Epidermal melanocyte (primary cell): Measurements from ENCODE around the gene CRYAA.
"Not testable (repeated sequence)": the region's sequence is repeated elsewhere in the genome, so short reads cannot be mapped to it uniquely, and the experiment has no call there.

Source experiments
- DNase-seq: peaks from one replicate; pipeline ENCODE4 v3.0.0; 2011; ENCODE audit warnings: low spot score; ENCODE audit not compliant: insufficient read length

The CRYAA gene, protein sequence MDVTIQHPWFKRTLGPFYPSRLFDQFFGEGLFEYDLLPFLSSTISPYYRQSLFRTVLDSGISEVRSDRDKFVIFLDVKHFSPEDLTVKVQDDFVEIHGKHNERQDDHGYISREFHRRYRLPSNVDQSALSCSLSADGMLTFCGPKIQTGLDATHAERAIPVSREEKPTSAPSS

DNA sequence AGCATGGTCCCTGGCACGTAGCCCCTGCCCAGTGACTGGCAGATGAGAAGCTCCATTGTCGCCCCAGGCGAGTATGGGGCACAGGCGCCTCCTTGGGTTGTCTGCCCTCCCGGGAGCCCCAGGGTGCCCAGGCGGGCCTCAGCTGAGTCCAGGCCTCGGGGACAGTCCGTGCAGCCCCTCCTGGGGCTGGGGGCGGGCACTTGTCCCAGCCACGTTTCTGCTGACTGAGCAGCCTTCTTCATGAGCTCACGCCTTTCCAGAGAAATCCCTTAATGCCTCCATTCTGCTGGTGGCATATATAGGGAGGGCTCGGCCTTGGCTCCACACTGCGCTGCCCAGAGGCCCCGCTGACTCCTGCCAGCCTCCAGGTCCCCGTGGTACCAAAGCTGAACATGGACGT lies at the start of gene CRYAA:
Gene CRYAA (plus strand): TSS at position 301 of the 400 bp plus-strand sequence. CDS start 92 bp downstream, at position 393.
- not testable (repeated sequence) for DNase-seq

DNA sequence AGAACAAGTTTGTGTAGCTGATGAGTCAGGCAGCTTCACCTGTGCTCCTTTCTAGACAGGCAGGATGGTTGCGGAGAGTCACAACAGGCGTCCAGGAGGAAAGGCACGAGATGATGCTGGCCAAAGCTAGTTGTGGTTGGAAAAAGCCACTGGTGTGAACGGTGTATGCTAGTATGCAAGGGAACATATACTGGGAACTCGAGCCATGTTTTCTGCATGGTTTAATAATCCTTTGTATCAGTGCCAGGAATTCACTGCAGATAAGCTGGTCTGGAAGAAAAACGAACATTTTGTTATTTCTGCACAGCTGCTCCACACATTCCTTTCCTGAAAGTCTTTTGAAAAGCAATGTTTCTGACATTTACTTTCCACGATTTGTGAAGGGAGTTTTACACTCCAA lies 38.7 kb upstream of the CRYAA start:
- DNase-seq: not testable (repeated sequence)

DNA sequence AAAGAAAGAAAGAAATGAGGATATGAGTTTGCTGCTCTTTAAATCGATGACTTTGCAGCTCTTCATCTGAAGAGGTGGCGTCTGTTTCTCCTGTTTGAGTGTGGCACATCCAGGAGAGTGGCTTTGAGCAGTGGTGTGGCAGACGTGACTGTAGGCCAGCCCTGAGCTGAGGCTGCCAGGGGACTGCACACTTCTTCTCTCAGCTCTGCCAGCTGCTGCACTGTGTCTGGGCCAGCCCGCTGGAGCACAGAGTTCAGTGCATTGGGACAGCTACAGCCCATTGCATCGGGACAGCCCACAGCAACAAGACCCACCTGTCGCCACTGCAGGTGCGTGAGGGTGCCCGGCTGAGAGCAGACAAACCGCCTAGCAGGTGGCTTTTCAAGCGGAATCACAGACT lies 34.3 kb upstream of the CRYAA start:
- not testable (repeated sequence) for DNase-seq

DNA sequence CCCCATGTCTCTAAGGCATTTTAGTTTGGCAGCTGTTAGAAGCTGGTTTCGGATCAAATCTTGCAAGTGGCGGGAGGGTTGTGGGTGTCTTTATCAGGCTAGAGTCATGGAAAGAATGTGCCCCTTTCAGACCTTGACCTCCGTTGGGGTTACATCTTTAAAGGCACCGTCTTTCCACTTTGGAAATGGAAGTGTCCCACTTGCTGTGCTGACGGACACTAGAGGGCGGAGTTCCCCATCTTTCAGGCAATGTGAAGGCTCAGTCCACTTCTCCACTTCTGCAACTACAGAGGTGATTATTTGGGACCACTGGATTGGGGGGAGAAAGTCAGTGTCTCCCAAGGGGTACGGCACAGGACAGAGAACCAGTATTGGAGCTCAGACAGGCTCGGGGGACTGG lies 29.9 kb upstream of the CRYAA start:
- DNase-seq: not testable (repeated sequence)

DNA sequence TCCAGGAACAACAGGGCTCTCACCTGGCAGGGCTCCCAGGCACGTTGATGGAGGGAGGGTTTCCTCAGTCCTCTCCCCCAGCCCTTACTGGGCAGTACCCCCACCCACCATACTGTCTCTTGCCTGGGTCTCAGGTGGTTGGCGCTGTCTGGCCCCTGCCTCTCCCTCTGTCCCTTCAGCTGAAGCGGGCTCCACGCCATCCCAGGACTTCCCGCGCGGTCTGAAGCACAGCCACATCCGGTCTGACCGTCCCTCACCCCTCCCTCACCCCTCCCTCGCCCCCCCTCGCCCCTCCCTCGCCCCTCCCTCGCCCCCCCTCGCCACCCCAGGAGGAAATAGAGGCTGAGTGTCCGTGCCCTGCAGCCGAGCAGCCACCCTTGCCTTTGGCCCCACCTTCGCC lies 27.4 kb upstream of the CRYAA start:
- DNase-seq: not testable (repeated sequence)

DNA sequence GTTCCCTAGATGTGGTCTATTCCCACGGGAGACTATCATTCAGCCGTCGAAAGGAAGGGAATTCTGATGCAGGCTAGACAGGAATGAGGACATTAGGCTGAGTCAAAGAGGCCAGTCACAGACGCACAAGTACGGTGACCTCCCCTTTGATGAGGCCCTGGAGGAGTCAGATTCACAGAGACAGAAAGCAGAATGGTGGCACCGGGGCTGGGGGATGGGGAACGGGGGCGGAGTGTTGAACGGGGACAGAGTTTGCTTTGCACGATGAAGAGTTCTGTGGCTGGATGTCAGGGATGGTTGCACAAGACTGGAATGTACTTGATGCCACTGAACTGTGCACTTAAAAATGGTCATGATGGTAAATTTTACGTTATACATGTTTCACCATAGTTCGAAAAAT lies 22.2 kb upstream of the CRYAA start:
- not testable (repeated sequence) for DNase-seq

DNA sequence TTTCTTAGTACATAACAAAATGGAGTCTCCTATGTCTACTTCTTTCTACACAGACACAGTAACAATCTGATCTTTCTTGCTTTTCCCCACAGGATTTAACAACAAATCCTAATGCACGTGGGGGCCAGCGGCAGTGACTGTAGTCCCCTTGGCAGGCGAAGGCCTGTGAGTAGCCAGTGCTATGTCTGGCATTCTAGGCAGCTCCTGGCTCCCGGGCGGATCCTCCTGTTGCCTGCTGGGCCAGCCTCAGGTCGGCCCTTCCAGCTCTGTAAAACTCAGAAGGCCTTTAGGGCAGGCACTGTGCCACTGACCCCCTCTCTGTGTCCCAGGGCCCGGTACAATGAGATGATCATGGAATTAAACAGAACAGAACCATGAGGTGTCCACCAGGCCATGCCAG lies 20.8 kb upstream of the CRYAA start:
- not testable (repeated sequence) for DNase-seq

DNA sequence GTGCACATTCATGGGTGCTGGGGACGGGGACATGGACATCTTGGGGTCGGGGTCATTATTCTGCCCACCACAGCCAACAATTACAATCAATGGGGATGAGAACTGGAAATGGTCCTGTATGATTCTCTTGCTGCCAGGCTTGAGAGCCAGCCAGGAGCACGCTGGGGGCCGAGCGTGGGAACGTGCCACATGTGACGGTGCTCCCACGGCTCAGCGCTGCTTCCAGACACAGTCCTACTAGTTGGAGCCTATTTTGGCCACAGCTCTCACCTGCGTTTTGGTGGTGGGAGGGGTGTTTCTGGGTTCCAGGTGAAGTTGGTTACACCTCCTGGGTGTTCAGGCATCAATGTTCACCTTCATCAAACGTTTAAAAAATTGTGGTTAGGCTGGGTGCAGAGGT lies 19.5 kb upstream of the CRYAA start:
- not testable (repeated sequence) for DNase-seq

DNA sequence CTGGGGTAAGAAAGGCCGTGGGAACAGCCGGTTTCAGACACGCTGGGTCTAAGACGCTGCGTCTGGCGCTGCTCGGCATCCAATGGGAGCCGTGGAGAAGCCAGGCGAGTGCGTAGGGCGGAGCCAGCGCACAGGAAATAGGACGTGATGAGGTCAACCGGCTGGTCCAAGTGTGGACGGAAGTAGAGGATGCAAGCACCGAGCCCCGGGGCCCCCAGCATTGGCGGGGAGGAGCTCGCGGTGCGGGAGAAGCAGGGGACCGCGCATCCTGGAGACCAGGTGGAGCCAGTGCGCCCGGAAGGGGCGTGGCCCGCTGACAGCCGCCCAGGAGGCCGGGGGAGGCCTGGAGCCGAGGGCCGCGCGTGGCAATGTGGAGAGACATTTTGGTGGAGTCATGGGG lies 15.2 kb upstream of the CRYAA start:
- DNase-seq: not testable (repeated sequence)

DNA sequence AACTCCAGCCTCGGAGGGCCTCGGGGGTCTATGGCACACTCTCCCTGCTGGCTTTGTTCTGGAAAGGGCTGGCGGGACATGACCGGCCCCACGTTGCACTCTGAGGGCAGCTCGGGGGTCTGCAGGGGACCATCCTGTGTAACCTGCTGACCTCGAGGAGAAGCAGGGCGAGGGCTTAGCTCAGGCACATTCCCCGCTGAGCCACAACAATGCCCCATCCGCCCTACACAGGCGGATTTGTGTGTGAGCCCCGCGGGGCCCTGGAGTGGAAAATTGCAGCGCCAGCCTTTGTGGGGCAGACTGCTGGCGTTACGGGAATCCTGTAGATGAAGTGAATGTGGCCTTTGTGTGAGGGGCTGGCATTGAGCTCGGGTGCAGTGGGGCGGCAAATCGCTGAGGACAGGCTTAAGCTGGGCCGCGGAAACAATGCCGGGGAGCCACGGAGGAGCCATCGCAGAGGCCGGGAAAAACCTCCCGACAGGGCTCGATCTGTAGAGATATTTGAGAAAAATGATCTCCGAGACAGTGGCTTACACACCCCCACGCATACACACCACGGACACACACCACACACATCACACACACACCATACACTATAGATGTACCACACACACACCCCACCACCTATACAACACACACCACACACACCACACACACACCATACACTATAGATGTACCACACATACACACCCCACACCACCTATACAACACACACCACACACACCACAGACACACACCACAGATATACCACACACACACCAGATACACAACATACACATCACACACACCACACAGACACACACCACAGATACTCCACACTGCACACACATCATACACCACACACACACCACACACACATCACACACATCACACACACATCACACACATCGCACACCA lies 9.3 kb upstream of the CRYAA start:
- not testable (repeated sequence) for DNase-seq

DNA sequence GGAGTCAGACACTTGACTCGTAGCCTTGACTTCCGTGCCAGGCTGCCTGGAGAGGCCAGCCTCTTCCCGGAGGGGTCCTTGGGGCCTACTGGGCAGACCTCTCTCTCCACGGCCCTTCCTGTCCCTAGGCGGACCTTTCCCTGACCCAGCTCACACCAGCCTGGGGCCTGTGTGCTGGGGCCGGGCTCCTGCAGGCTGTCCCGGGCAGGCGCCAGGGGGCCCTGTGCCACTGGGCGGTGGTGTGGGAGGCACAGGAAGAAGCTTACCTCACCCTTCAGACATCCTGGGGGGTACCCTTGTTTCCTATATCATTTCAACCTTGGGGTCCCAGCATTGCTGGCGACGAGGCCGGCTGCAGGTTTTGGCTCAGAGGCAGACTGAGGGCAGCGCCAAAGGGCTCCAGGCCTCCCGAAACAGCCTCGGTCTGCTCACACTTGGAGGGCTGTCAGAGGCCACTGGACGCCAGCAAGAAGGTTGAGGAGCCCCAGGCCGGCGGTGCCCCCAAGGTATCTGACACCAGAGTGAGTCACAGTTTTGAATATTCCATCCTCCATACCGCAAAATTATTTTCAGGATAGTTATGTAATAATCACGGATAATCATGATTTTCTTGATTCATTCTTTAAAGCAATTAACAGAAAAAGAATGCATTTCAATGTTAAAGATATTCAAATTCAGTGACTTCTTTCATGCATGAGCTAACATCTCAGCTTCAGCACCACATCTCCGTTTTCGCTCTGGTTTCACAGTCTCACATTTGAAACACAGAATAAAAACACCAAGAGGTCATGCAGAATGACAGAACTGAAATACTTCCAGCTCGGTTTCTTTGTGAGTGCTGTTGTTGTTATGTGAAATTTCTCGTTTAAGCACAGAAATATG lies 6.7 kb upstream of the CRYAA start:
- DNase-seq: not testable (repeated sequence)

DNA sequence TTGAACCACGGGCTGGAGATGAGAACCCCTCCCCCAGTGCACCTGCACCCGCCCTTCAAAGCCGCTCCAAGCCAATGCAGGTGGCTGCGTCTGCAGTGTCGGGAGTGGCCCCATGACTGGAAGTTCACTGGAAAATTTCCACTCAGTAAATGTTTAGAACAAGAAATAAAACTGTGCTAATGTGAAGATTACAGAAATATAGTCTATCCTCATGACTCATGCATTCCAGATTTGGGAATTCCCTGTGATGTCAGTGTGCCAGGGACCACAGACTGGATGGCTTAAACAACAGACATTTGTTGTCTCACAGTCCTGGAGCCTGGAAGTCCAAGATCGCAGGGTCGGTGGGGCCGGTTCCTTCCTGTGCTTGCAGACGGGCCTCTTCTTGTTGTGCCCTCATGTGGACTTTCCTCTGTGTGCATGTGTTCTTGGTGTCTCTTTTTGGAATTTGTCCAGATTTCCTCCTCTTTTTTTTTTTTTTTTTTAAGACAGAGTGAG lies 6.1 kb upstream of the CRYAA start:
- not testable (repeated sequence) for DNase-seq

DNA sequence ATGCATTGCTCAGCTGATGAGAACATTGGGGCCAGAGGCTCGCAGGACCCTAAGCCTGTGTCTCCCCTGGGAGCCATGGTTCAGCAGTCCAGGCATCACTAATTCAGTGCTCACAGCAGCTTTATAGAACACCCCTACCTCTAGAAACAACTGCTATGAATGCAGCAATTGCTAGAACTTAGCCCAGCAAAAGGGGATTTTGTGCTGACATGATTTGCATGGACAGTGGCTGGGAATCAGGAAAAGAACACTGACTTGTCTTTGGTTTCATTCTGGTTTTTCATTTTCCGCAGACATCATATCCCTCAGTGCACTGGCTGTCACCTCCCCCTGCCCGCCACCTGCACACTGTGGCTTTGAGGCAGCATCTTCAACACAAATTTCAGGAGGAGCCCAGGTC lies 4.0 kb upstream of the CRYAA start:
- not testable (repeated sequence) for DNase-seq

DNA sequence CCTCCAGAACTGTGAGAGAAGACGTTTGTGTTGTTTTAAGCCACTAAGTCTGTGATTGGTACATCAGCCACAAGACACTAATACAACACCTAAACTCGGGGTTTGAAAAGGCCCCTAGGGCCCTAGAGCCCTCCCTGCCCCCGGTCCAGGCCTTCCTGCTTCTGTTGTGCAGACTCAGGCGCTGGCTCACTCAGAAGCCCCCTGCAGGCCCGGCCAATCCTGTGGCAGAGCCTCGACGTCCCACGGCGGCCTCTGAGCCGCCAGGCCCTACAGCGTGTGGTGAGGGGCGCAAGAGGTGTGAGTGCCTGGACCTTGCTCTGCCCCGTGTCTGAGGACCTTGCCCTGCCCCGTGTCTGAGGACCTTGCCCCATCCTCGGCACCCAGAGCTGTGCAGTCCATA lies 3.1 kb upstream of the CRYAA start:
- not testable (repeated sequence) for DNase-seq

DNA sequence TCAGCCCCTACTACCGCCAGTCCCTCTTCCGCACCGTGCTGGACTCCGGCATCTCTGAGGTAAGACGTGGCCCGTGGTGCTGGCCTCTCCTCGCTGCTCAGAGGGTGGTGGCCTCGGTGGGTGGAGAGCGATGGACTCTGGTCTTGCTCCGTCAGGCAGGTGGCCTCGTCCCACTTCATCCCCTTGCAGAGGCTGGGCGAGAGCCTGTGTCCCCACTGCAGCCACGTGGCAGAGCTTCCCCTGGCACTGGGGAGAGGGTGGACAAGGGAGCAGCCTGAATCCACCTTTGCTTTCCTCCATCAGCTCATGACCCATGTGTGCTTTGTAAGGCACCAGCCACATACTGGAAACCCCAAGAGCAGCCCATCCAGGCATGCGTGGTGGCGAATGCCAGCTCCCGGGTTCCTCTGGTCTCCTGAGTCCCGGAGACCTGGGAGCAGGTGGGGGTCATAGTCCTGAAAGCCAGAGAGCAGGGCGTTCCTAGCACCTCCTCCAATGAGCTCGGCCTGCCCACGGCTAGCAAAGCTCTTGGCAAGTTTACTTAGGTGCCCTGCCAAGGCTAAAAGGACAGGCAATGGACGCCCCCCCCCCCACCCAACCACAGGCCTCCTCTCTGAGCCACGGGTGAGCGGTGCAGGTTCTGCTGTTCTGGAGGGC lies 550 bp downstream of the CRYAA start:
- not testable (repeated sequence) for DNase-seq

DNA sequence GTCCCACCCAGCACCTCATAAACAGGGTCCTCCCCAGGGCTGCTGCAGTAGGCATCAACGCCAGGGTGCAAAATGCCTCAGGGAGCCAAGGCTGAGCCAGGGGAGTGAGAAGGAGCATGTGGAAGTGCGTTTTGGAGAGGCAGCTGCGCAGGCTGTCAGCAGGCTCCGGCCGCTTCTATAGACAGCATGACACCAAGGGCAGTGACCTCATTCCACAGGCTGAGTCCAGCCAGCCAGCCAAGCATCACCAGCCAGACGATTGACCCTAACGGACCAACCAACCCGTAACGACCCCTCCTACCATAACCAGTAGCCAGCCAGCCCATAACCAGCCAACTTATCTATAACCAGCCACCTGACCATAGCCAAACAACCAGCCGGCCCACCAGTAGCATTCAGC lies 1.1 kb downstream of the CRYAA start:
- DNase-seq: not testable (repeated sequence)

DNA sequence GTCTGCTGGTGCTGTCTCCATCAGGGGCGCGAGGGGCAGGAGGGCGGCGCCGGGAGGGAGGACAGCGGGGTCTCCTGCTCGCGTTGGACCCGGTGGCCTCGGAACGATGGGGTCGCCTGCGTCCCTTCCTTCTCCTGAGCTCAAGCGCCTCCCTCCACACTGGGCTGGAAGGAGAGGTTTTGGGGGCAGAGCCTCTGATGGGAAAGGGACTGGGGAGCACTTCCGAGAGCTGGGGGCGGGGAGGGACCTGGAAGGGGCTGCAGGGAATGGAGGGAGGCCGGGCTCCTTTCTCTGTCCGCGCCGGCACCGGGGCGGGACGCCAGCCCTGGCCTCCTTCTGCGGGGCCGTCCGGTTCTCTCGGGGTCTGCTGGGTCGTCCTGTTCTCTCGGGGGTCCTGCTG lies 4.0 kb downstream of the CRYAA start:
- not testable (repeated sequence) for DNase-seq

DNA sequence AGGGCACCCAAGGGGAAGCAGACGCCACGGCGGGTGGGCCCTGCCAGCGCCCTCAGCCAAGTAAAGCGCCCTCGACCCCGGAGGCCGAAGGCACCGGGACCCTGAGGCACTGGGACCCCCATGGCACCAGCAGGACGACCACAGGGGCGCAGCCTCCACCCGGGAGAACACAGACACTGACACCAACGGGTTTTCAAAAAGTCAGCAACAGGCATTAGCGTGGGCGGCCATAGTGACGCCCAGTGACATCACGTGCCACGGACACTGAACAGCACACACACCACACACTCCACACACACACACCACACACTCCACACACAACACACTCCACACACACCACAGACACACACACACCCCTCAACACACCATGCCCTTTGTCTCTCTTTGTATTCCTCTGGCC lies 4.6 kb downstream of the CRYAA start:
- not testable (repeated sequence) for DNase-seq

DNA sequence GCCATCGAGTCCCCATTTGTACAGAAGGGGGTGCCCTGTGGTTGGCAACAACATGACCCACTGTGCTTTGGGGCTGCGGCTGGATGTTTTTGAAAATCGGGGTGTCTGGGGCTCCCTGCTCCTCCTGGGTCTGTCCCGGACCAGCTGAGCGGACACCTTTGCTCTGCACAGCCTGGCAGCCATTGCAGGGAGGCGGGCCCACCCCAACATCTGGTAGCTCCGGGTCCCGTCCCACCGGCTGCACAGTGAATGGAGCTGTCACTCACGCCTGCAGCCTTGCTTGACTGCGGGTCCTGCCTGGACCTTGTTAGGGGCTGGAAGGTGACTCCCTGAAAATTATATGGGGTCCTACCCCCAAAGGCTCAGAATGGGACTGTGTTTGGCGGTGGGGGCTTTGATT lies 5.1 kb downstream of the CRYAA start:
- not testable (repeated sequence) for DNase-seq

DNA sequence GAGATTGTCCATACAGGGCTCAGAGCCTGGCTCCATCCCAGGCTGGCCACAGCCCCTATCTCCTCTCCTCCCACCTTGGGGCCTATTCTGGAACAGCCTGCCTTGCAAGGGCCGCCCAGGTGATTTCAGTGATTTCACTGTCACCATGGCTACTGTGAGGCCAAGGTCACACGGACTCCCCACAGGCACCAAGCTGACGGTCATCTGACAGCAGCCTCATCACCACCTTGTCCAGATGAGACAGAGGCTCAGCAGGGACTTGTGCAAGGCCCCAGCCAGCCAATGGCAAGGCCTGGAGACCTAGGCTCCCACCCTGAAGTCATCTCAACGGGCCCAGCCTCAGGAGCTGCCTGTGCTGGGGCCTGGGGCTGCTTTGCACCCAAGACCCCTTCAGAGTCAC lies 6.2 kb downstream of the CRYAA start:
- DNase-seq: not testable (repeated sequence)

DNA sequence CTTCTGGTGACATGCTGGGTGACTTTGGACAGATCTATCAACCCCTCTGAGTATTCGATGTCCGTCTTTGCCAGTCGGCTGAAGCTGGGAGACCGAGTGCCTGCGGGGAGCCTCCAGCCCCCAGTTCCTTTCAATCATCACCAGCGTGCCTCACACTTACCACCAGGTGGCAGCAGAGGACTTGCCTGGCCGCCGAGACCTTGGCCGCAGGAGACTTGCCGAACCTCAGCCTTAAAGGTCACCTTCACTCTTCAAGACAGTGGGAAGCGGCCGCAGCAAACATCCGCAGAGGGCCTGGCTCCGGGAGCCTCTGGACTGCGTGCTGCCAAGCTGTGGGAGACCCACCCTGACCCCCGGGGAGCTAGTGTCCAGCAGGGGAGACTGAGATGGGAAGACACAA lies 7.8 kb downstream of the CRYAA start:
- not testable (repeated sequence) for DNase-seq
